Lower leg skin (tissue), 3 donors: ENCODE results near the gene MIF.

ENCODE experiments used
- POLR2A ChIP-seq, 2 donors: fragments of 450-650 bp; IDR thresholded peaks; one replicate each; pipeline ENCODE4 v1.6.1; 2016 to 2017; ENCODE audit warnings: antibody characterized with exemption in 2 of 2, mild to moderate bottlenecking in 1 of 2, moderate library complexity in 1 of 2
- TF ChIP-seq, protein P1 (sequence below), 3 donors: fragments of 450-650 bp; IDR thresholded peaks; one replicate each; pipeline ENCODE4 v1.5.1; 2016; ENCODE audit warnings: antibody characterized with exemption in 3 of 3, mild to moderate bottlenecking in 3 of 3, moderate library complexity in 2 of 3

DNA sequence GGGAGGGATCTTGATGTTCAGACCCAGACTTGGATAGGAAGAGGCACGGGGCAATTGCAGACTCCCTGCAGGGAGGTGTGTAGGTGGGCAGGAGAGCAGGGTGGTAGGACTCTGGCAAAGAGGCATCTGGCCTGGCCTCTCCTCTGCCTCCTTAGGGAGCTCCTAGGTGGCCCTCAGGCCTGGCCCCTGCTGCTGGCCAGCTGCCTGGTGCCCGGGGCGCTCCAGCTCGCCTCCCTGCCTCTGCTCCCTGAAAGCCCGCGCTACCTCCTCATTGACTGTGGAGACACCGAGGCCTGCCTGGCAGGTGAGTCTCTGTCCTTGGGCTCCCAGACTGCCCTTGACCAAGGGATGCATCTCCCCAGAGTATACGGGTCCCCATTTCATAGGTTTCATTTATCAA is 16.6 kb upstream of the MIF start:
- TF ChIP-seq, protein P1, sequence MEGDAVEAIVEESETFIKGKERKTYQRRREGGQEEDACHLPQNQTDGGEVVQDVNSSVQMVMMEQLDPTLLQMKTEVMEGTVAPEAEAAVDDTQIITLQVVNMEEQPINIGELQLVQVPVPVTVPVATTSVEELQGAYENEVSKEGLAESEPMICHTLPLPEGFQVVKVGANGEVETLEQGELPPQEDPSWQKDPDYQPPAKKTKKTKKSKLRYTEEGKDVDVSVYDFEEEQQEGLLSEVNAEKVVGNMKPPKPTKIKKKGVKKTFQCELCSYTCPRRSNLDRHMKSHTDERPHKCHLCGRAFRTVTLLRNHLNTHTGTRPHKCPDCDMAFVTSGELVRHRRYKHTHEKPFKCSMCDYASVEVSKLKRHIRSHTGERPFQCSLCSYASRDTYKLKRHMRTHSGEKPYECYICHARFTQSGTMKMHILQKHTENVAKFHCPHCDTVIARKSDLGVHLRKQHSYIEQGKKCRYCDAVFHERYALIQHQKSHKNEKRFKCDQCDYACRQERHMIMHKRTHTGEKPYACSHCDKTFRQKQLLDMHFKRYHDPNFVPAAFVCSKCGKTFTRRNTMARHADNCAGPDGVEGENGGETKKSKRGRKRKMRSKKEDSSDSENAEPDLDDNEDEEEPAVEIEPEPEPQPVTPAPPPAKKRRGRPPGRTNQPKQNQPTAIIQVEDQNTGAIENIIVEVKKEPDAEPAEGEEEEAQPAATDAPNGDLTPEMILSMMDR (IDR thresholded peaks at IDR 0.05): no peak
- no peak for TF ChIP-seq POLR2A (IDR thresholded peaks at IDR 0.05)
